GM18951 (cell line): ENCODE measurements around the gene BUD31.
A peak's percentile ranks its signal among the peaks of the same experiment; 100 is the strongest.
"Not testable (repeated sequence)": the region's sequence is repeated elsewhere in the genome, so short reads cannot be mapped to it uniquely, and the experiment has no call there.

Source experiments
- POLR2A ChIP-seq: IDR thresholded peaks from 4 replicates; pipeline ENCODE4 v1.6.1; 2011; ENCODE audit warnings: mild to moderate bottlenecking; ENCODE audit not compliant: insufficient read length, insufficient read depth; ENCODE audit errors: extremely low read depth
- in situ Hi-C: fragments of 300-500 bp; cut with MboI; formaldehyde crosslinking; loops from one replicate; pipeline ENCODE4 v1.12.0; 2022; ENCODE audit warnings: low sequenced_read_pairs, mixed read lengths, inconsistent platforms; ENCODE audit not compliant: unreplicated experiment

Gene BUD31

GRCh38 chr7:99385564-99385963 is 23.2 kb upstream of the BUD31 start:
- TF ChIP-seq POLR2A: no peak

GRCh38 chr7:99386584-99387238 is 22.1 kb upstream of the BUD31 start:
- no peak for TF ChIP-seq POLR2A
- in situ Hi-C loops: no loop called here

More at GRCh38 chr7:99385564-99385963, 23.2 kb upstream of the BUD31 start:
- in situ Hi-C loops: no loop called here

DNA sequence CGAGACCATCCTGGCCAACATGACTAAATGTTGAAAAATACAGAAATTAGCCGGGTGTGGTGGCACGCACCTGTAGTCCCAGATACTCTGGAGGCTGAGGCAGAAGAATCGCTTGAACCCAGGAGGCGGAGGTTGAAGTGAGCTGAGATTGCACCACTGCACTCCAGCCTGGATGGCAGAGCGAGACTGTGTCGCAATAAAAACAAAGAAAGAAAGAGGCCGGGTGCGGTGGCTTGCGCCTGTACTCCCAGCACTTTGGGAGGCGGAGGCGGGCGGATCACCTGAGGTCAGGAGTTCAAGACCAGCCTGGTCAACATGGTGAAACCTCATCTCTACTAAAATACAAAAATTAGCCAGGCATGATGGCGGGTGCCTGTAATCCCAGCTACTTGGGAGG is 21.5 kb upstream of the BUD31 start:
- in situ Hi-C loops: not testable (repeated sequence)

GRCh38 chr7:99387912-99388311 is 20.9 kb upstream of the BUD31 start:
- no peak for TF ChIP-seq POLR2A
- in situ Hi-C loops: no loop called here

GRCh38 chr7:99389772-99390171 is 19.0 kb upstream of the BUD31 start:
- in situ Hi-C loops: no loop called here
- TF ChIP-seq POLR2A: no peak

GRCh38 chr7:99390941-99391602 is 17.7 kb upstream of the BUD31 start:
- TF ChIP-seq POLR2A: no peak
- in situ Hi-C loops: no loop called here

DNA sequence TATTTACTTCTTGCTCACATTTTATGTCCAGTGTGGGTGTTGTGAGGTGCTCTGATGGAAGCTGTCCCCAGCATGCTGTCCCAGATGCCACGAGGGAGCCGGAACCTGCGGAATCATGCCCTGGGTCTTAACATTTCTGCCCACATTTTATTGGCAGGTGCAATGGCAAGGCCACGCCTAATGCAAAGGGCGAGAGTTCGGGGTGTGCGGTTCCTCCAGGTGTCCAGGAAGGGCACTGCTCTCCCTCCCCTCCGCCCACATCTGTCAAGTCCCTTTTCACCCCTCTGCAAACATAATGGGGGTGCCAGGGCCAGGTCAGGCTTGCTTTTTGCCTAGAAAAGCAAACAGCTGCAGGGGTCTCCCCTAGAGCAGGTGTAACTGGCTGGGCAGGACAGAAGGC is 16.7 kb upstream of the BUD31 start:
- TF ChIP-seq POLR2A: peak; percentile 14
- in situ Hi-C loops: no loop called here

GRCh38 chr7:99392659-99393354 is 16.0 kb upstream of the BUD31 start:
- in situ Hi-C loops: no loop called here
- TF ChIP-seq POLR2A: no peak

- in situ Hi-C loops: no loop called here
- peak; percentile 25 for TF ChIP-seq POLR2A
Observed at GRCh38 chr7:99393355-99394187, 15.2 kb upstream of the BUD31 start.

DNA sequence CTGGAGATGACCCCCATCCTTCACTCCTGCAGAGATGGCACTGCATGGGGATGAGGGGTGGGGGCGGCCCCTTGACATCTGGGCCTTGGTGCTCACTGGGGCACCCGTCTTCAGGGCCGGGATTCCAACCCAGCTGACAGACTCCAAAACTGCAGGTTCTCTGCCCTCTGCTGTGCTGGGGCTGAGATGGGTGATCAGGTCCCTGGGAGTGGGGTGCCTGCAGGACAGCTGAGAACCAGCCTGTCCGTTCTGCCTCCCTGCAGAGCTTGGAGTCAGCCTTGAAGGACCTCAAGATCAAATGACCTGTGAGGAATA is 14.6 kb upstream of the BUD31 start:
- TF ChIP-seq POLR2A: no peak

DNA sequence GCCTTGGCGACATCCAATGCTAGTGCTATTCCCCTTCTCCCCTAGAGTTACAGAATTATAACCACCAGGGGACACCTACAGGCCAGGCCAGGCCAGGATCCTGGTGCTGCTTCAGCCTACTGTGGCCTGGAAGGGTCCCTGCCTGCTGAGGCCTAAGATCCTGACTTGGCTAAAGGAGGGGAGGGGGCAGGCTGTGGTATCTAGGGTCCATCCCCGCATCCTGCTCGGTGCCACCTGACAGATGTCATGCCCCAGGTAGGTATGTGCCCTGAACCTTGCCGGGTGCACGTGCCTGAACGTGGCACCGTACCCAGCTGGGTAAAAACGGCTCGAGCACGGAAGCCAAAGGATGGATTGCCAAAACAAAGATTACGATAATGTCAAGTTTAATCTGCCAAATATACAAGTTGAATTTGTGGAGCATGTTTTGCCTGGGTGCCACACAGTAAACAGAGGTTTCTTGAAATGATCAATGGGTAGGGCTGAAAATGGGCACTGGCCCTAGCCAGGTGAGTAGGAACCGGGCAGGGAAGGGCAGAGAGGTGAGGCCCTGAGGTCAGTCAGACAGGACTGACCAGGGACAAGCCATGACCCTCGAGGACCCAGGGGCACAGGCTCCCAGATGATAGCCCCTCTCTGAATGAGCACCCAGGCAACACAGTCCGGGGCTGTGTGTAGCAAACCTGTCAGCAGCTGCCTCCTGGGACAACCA is 13.0 kb upstream of the BUD31 start:
- no peak for TF ChIP-seq POLR2A
- in situ Hi-C loops: no loop called here

More for the DNA sequence above, 14.6 kb upstream of the BUD31 start:
- in situ Hi-C loops: no loop called here

- in situ Hi-C loops: no loop called here
- peak; percentile 7 for TF ChIP-seq POLR2A
Observed at GRCh38 chr7:99396418-99397296, 12.1 kb upstream of the BUD31 start.
